ENCODE measurements around the gene RSAD2.

- no peak for TF ChIP-seq CTCF (IDR thresholded peaks at IDR 0.05)
- TF ChIP-seq EP300 (IDR thresholded peaks at IDR 0.05) = no peak
Measured at GRCh38 chr2:6924924-6925409, 47.4 kb downstream of the RSAD2 start.
